ENCODE data around the gene MAPT.

MAPT gene

GRCh38 chr17:46057366-46057765 is 163.0 kb downstream of the MAPT start:
- DNase-seq (ENCODE audit: low spot score), result no peak

- DNase-seq (ENCODE audit: low spot score), result no peak
Observed at GRCh38 chr17:46059486-46059885, 165.1 kb downstream of the MAPT start.

GRCh38 chr17:46060461-46060860 is 166.1 kb downstream of the MAPT start:
- DNase-seq (ENCODE audit: low spot score), result no peak

GRCh38 chr17:46061435-46061834 is 167.1 kb downstream of the MAPT start:
- DNase-seq (ENCODE audit: low spot score), result no peak

- no peak for DNase-seq (ENCODE audit: low spot score)
Observed at GRCh38 chr17:46063241-46063640, 168.9 kb downstream of the MAPT start.

- DNase-seq (ENCODE audit: low spot score), result no peak
Observed at GRCh38 chr17:46064460-46064859, 170.1 kb downstream of the MAPT start.

- DNase-seq (ENCODE audit: low spot score), result no peak
Observed at GRCh38 chr17:46071796-46072195, 177.4 kb downstream of the MAPT start.

- DNase-seq (ENCODE audit: low spot score), result no peak
Observed at GRCh38 chr17:46072998-46073397, 178.6 kb downstream of the MAPT start.

GRCh38 chr17:46074540-46074939 is 180.2 kb downstream of the MAPT start:
- DNase-seq (ENCODE audit: low spot score), result no peak
